GM21576 (cell line): ENCODE measurements around the gene ACVRL1.

Experiments
- ATAC-seq: cut with Tn5 transposase; IDR thresholded peaks from one replicate; pipeline ENCODE4 v1.9.1; 2021; ENCODE audit warnings: mild to moderate bottlenecking, moderate library complexity; ENCODE audit not compliant: unreplicated experiment

The ACVRL1 gene

DNA sequence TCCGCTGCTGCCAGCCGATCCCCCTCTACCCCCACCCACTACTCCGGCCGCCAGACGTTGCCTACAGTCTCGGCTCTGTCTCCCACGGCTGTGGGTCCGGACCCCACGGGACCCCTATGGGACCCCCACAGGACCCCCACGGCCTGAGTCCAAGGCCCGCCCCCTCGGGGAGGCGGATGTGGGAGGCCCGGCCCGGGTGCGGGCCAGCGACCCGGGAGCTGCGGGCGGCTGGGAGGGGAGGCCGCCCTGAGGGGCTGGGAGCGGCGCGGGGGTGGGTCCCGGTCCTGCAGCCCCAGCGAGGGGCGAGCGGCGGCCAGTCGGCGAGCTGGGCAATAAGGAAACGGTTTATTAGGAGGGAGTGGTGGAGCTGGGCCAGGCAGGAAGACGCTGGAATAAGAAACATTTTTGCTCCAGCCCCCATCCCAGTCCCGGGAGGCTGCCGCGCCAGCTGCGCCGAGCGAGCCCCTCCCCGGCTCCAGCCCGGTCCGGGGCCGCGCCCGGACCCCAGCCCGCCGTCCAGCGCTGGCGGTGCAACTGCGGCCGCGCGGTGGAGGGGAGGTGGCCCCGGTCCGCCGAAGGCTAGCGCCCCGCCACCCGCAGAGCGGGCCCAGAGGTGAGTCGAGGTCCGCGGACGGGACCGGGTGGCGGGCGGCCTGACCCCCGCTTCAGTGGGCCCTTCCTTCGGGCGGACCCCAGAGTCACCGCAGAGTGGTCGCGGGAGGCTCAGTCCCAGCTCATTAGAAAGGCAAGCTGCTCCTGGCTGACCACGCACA, at the start of gene ACVRL1:
TSS of gene ACVRL1 (plus strand) at position 422 of the 773 bp plus-strand sequence. CDS start 4,971 bp downstream, outside the sequence.
- ATAC-seq = no peak

DNA sequence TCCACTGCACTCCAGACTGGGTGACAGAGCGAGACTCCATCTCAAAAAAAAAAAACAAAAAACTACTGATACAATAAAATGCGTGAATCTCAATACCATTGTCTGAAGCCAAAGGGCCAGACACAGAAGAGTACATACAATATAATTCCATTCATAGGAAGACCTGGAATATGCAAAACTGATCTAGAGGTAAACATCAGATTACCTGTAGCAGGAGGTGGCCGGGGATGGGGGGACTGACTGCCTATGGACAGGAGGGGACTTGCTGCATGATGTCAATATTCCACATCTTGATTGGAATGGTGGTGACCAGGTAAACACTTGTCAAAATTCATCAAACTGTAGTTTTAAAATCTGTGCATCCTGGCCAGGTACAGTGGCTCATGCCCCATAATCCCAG, 46.3 kb upstream of the ACVRL1 start:
- ATAC-seq = no peak

- ATAC-seq = no peak
Observed at GRCh38 chr12:51862947-51863346, 44.4 kb upstream of the ACVRL1 start.

DNA sequence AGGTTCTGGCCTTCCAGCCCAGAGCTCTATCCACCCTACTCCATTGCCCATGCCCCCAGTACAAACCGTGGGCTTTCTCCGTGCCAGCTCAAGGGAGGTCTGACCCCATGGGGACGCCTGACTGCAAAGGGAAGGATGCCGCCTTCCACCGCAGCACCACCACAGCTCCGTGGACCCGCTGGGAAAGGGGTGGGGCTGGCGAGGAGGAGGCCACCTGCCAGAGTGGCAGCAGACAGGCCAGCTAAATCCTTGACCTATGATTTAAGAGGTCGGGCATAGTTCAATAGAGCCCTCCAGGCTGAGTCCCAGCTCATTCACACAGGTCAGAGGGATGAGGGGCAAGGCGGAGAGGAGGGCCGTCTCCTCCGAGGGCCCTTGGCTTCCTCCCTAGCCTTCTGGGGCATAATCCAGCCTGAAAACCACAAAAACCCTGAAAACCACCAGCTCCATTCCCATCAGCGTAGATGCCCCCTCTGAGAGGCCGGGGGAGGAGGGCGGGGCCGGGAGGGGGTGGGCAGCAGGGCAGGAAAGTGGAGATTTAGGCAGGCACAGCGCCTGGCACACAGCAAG, 43.9 kb upstream of the ACVRL1 start:
- ATAC-seq = no peak

- ATAC-seq = no peak
Observed at GRCh38 chr12:51863933-51864832, 43.1 kb upstream of the ACVRL1 start.

- no peak for ATAC-seq
Observed at GRCh38 chr12:51864833-51865670, 42.3 kb upstream of the ACVRL1 start.

- ATAC-seq = no peak
Observed at GRCh38 chr12:51865757-51866270, 41.5 kb upstream of the ACVRL1 start.

DNA sequence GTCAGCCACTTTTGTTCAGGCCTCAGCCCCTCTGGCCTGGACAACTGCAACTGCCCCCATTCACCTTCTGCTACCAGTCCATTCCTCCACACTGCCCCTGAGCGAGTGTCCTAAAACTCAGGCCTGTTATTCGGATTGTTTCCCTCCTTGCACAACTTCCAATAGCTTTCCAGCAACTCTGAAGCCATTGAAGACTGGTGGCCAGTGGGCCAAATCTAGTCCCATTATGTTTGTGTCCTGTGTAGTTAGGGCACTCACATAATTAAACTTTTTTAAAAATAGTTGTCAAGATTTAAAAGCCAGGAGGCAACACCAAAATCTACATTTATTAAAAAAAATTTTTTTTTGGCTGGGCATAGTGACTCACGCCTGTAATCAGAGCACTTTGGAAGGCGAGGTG, 41.0 kb upstream of the ACVRL1 start:
- ATAC-seq = no peak

- no peak for ATAC-seq
Observed at GRCh38 chr12:51866762-51867161, 40.5 kb upstream of the ACVRL1 start.

DNA sequence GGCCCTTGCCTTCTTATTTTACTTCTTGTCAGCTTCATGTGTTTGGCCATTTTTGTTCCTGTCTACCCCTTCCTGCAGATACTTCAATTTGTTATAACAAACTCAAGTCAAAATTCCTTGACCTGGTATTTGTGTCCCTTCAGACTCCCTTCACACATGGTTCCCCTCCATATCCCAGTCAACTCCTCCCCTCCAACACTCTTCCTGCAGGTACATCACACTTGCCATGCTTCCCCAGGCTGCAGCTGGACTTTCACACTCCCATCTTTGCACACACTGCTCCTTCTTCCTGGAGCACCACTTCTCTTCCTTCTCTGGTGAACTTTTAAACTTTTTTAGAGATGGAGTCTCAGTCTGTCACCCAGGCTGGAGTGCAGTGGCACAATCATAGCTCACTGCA, 39.9 kb upstream of the ACVRL1 start:
- ATAC-seq = no peak

- ATAC-seq = no peak
Observed at GRCh38 chr12:51867796-51868428, 39.4 kb upstream of the ACVRL1 start.

DNA sequence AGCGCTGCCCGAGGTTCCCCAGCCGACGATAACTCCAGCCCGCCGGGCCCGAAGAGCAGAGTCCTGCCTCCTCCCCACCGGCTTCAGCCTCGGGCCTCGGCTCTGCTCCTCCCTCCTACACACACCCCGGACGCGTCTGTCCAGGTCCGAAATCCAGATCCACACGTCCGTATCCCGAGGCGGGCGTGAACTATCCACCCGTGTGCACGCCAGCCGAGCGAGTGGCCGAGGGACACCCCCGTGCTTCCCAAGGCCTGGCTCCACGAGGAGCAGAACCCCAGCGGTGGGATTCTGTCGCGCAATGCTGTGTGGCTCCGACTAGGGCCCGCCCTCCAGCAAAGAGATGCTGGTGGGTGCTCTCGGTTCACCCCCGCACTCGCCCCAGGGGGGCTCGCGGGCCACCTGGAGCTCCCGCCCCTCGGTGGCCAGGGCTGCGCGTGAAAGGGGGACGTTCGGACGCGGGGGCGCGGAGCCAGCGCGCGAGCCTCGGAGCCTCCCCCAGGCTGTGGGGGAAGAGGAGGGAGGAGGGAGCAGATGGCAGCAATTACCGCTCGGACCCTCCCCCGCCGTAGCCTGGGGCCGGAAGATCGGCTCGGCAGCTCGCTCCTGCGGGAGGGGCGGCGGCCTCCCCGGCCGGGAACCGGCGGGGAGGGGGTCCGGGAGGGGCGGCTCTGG, 38.3 kb upstream of the ACVRL1 start:
- ATAC-seq = no peak

DNA sequence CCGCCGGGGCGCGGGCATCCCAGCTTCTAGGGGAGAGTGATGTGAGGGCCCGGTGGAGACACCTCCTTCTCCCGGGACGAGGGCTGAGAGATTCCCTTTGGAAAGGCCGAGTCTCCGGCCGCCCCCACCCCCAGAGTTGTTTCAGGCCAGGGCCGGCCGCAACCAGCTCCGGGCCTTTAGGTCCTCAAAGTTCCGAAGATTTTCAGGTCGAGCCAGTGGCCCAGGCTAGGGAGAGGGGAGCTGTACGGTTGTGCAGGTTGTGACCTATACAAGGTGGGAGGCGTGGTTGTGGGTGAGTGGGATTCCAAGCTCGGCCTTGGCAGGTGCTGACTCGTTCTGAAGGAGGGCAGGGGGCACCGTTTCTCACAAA, 37.8 kb upstream of the ACVRL1 start:
- no peak for ATAC-seq

DNA sequence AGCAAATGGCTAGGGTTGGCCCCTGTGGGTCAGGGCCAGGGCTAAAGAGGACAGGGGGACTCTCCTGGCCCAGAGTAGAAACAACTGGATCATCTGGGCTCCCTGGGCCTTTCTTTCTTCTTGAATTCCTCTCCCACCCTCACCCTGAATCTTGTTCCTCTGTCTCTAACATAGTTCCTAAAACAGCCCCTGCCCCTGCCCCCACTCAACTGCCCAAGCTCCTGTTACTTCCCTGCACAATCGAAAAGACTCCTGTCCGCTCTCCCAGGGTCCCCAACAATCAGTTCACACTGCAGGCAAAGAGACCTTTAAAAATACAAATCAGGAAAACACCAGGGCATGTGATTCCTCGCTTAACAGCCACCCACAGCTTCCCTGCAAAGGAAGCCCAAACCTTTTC, 37.4 kb upstream of the ACVRL1 start:
- ATAC-seq = no peak

DNA sequence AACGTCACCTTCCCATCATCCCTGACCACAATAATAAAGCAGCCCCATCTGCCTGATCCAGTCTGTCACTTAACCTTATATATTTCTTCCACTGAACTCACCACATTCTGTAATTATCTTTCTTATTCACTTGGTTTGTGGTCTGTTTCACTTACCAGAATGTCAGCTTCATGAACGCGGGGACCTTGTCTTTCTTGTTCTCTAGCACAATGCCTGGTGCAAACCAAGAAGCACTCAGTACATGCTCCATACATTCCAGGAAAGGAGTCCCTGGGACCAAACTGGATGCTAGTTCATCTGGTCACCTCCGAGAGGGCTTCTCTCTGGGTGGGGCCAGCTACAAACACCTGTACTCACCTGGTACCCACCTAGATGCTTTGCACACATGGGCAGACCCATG, 36.8 kb upstream of the ACVRL1 start:
- no peak for ATAC-seq

GRCh38 chr12:51871126-51871525, 36.2 kb upstream of the ACVRL1 start:
- ATAC-seq = no peak

DNA sequence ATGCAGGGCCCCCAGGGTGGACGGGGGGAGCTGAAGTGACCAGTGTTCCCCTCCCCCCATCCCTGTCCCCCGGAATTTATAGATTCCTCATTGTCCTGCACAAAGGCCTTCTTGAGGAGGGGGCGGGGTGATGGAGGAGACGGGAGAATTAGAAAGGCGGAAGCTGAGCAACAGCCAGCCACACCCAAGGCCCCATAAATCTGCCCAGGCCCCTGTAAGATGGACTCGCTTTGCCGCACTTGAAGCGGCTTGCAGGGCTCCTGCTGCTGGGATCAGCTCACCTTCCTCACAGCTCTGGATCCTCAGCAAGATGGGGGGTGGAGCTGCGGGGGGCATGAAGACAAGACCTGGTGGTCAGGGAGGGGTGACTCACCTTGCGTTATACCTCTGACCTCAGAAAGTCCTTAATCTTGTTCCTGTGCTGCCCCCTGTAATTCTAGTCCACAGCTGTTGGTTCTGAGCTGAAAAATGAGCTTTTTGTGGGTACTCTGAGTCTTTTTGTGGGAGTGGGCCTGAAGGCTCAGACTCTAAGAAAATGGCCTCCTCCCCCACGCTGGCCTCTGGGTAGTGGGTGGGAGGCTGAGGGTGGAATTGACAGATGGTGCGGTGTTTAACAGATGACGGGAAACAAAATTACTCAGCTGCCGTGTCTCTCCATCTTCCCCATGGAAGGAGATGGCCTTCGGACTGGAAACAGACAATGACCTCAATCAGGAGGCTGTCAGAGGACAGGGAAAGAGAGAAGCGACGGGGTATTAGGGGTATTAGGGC, 35.2 kb upstream of the ACVRL1 start:
- no peak for ATAC-seq

DNA sequence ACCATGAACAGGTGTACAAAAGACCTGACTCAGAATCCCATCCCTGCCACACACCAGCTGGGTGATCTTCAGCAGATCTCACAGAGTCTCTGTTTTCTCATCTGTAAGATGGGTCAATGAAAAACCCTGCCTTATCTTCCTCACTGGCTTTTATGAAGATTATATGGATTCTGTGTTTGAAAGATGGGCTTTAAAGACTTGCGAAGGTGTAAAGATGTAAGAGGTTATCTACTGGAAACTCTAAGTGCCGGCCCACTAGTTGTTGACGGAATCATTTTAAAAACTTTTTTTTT, 34.7 kb upstream of the ACVRL1 start:
- no peak for ATAC-seq
